GM12891 (cell line): ENCODE results near the gene TBL3.

Experiments used
- DNase-seq: peaks from one replicate; pipeline ENCODE4 v3.0.0; 2011; ENCODE audit warnings: low spot score; ENCODE audit not compliant: insufficient read length
- FAIRE-seq: peaks from 2 replicates; lab custom pipeline; 2011; peaks lifted over from hg19 to GRCh38; lab: Jason Lieb, UNC
- PAX5 ChIP-seq: IDR thresholded peaks from 2 replicates; pipeline ENCODE4 v1.6.1; 2011; ENCODE audit warnings: low read length, moderate library complexity, mild to moderate bottlenecking; ENCODE audit not compliant: insufficient read depth, severe bottlenecking
- POLR2A ChIP-seq: IDR thresholded peaks from 2 replicates; pipeline ENCODE4 v1.6.1; 2011; ENCODE audit warnings: low read depth, low read length, control low read depth
- POLR2AphosphoS5 ChIP-seq: IDR thresholded peaks from 2 replicates; pipeline ENCODE4 v1.6.1; 2011; ENCODE audit warnings: low read depth, low read length, control low read depth
- POU2F2 ChIP-seq: IDR thresholded peaks from 2 replicates; pipeline ENCODE4 v1.6.1; 2011; ENCODE audit warnings: low read depth, mild to moderate bottlenecking, control low read depth, low read length, moderate library complexity
- SPI1 ChIP-seq: IDR thresholded peaks from 2 replicates; pipeline ENCODE4 v1.6.1; 2011; ENCODE audit warnings: low read depth, low read length, control low read depth
- TAF1 ChIP-seq: IDR thresholded peaks from 2 replicates; pipeline ENCODE4 v1.6.1; 2011; ENCODE audit warnings: low read depth, low read length, control low read depth

Gene TBL3

DNA sequence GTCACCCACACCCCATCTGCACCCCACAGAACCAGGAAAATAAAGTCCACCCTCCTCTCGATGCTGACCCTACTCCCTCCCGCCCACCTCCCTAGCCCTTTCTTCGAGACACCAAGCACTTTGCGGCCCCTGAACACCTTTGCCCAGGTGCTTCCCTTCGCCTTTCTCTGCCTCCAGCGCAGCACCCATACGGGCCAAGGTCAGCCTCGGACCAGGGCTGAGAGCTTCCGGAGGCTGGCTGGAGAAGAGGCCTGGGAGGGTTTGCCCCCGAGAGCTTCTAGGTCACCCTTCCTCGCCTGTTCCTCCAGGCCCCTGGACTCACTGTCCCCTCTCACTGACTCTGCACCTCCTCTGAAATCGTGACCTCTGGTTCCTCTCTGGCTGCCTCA, 52.2 kb downstream of the TBL3 start:
- DNase-seq (no peak), FAIRE-seq (no peak)
- TF ChIP-seq SPI1 (no peak), POU2F2 (no peak), POLR2AphosphoS5 (no peak), TAF1 (no peak), PAX5 (no peak), POLR2A (no peak)

- DNase-seq, result no peak
- no peak for TF ChIP-seq POLR2A
- TF ChIP-seq SPI1, result no peak
- TF ChIP-seq TAF1, result no peak
- no peak for TF ChIP-seq POLR2AphosphoS5
- TF ChIP-seq PAX5, result no peak
- no peak for TF ChIP-seq POU2F2
- FAIRE-seq, result no peak
These were observed 53.4 kb downstream of the TBL3 start for GRCh38 chr16:2025251-2025650.

- TF ChIP-seq POU2F2, result no peak
- TF ChIP-seq PAX5, result no peak
- no peak for TF ChIP-seq TAF1
- no peak for TF ChIP-seq POLR2A
- TF ChIP-seq POLR2AphosphoS5, result no peak
- no peak for TF ChIP-seq SPI1
- DNase-seq (no peak), FAIRE-seq (no peak)
These were observed 54.1 kb downstream of the TBL3 start for GRCh38 chr16:2025878-2026460.

GRCh38 chr16:2026461-2027023, 54.7 kb downstream of the TBL3 start, which contains the start of gene NHERF2:
NHERF2 (plus strand) TSS chr16:2026902; CDS start chr16:2027006, 104 bp downstream.
- FAIRE-seq (no peak), DNase-seq (no peak)
- no peak for TF ChIP-seq SPI1
- no peak for TF ChIP-seq POLR2A

DNA sequence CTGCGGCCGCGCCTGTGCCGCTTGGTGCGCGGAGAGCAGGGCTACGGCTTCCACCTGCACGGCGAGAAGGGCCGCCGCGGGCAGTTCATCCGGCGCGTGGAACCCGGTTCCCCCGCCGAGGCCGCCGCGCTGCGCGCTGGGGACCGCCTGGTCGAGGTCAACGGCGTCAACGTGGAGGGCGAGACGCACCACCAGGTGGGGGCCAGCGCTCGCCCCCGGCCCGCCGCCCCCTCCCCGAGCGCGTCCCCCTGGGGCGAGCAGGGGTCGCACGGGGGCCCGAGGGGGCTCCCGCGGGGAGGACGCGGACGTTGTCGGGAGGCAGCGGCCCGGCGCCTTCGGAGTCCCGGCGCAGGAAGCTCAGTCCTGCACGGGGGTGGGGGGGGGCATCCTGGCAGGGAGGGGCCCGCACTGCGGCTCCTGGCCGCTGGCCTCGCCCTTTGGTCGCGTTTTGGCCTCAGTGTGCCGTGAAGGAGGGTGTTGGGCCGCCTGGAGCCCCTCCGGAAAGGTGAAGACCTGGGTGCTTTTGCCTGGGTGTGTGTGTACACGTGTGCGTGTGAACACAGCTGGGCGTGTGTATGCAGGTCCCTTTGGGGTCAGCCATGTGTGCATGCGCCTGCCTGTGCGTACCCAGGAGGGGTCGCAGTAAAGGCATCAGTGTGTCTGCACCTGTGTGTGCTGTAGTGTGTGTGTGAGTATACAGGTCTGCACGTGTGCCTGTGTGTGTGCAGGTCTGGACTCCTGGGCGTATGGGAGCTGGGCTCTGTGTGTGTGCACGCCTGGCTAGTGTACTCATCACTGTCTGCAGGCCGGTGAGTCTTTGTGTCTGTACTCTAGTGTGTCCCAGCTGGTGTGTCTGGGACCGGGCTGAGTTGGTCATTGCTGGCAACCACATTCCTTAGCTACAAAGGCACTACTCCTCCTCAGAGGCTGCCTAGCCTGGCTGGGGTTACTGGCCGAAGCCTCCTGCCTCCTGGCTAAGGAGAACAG, 55.5 kb downstream of the TBL3 start:
- FAIRE-seq (peak; percentile 43), DNase-seq (no peak)
- TF ChIP-seq POU2F2 (no peak), SPI1 (no peak), POLR2AphosphoS5 (no peak), TAF1 (no peak), PAX5 (no peak), POLR2A (no peak)

GRCh38 chr16:2028146-2028545, 56.3 kb downstream of the TBL3 start:
- no peak for DNase-seq
- FAIRE-seq, result no peak
- TF ChIP-seq SPI1 (no peak), POLR2A (no peak), POU2F2 (no peak)

DNA sequence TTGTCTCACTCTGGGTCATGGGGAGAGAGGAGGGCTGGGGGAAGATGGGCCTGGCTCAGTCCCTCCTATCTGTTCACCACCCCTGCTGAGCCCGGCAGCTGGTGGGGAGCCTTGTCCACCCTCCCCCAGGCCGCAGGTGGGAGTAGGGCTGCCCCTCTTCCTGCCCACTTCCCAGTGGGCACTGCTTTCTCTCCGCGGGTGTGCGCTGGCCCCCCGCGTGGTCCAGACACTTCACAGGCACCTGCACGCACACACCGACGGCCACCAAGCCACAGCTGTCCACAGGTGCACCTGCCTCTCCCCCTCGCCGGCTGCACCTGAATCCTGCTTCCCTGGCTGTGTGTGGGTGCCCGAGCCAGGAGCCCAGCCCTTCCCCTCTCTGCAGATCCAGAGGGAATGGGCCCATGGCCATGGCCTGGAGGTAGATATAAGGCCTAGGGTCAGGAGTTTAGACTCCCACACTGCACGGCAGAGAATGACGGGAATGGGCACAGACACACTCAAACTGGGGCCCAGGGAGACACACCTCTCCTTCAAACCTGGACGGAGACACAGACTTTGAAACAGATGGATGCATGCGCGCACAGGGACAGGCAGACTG, 56.9 kb downstream of the TBL3 start:
- no peak for DNase-seq
- TF ChIP-seq POLR2AphosphoS5 (no peak), POU2F2 (no peak), SPI1 (no peak), PAX5 (no peak), POLR2A (no peak), TAF1 (no peak)
- FAIRE-seq, result no peak

GRCh38 chr16:2029350-2029749, 57.5 kb downstream of the TBL3 start:
- TF ChIP-seq POLR2AphosphoS5 (no peak), TAF1 (no peak), PAX5 (no peak), POLR2A (no peak), POU2F2 (no peak), SPI1 (no peak)
- FAIRE-seq (no peak), DNase-seq (no peak)

DNA sequence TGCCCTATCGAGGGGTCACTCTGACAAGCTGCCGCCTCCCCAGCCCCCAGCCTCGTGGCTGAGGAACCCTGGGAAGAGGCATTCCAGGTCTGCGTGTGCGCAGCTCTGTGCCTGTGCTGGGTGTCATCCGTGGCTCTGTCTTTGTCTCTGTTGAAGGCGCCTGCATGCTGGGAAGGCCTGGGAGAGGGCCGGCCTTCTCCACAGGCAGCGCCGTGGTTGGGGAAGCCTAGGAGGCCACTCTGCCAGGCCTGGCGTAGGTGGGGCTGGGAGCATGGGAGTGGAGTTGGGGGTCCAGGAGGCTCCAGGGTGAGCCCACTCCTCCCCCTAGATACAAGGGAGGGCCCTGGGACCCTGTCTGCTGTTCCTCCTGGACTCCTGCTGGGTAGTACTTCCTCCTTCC, 58.2 kb downstream of the TBL3 start:
- FAIRE-seq (no peak), DNase-seq (no peak)
- TF ChIP-seq TAF1 (no peak), SPI1 (no peak), POLR2A (no peak), PAX5 (no peak), POLR2AphosphoS5 (no peak), POU2F2 (no peak)
